Spleen (tissue), 11 donors: Measurements from ENCODE around the gene PATE2. TPM values are rescaled to one million over a fixed set of nuclear protein-coding genes. Genes with fewer than 3 reads are reported as not detected.

ENCODE experiments used
- DNase-seq: peaks from one replicate; pipeline ENCODE4 v3.0.0-alpha.2; 2020
- H3K27ac ChIP-seq, 8 donors: fragments of 200-600 bp; sonication (generic) in 7 of 8; 1 replicate in 4 of 8; 2 replicates in 4 of 8; pipeline versions ENCODE4 v1.5.0 to v1.8.0; 2016 to 2021; ENCODE audit warnings: inconsistent platforms in 4 of 8, mild to moderate bottlenecking in 4 of 8, moderate library complexity in 1 of 8
- H3K27me3 ChIP-seq, 7 donors: fragments of 200-600 bp; sonication (generic) in 6 of 7; replicated peaks in 1 of 7; 1 replicate in 4 of 7; 2 replicates in 3 of 7; pipeline versions ENCODE4 v1.5.0 to v1.8.0; 2016 to 2021; ENCODE audit warnings: inconsistent platforms in 3 of 7, mild to moderate bottlenecking in 1 of 7
- H3K36me3 ChIP-seq, 6 donors: fragments of 200-600 bp; sonication (generic) in 5 of 6; 1 replicate in 4 of 6; 2 replicates in 2 of 6; pipeline versions ENCODE4 v1.5.0 to v1.8.0; 2016 to 2021; ENCODE audit warnings: inconsistent platforms in 2 of 6
- H3K4me1 ChIP-seq, 6 donors: fragments of 200-600 bp; sonication (generic) in 5 of 6; 1 replicate in 3 of 6; 2 replicates in 3 of 6; pipeline versions ENCODE4 v1.5.0 to v1.8.0; 2016 to 2021; ENCODE audit warnings: inconsistent platforms in 3 of 6
- H3K4me3 ChIP-seq, 8 donors: fragments of 200-600 bp; sonication (generic) in 7 of 8; 1 replicate in 4 of 8; 2 replicates in 4 of 8; pipeline versions ENCODE4 v1.5.0 to v1.8.0; 2016 to 2021; ENCODE audit warnings: inconsistent platforms in 4 of 8, mild to moderate bottlenecking in 4 of 8, moderate library complexity in 2 of 8
- H3K9me3 ChIP-seq, 8 donors: fragments of 200-600 bp; sonication (generic) in 7 of 8; 1 replicate in 4 of 8; 2 replicates in 4 of 8; pipeline versions ENCODE4 v1.5.0 to v1.8.0; 2016 to 2021; ENCODE audit warnings: inconsistent platforms in 4 of 8
- CTCF ChIP-seq, 11 experiments: fragments of 200-600 bp in 7 of 11; fragments of 450-650 bp in 4 of 11; sonication (generic) in 4 of 11; IDR thresholded peaks in 8 of 11; conservative IDR thresholded peaks in 3 of 11; 1 replicate in 7 of 11; 2 replicates in 4 of 11; pipeline versions ENCODE4 v1.4.0 to v1.8.0; 2016 to 2021; ENCODE audit warnings: antibody characterized with exemption in 11 of 11, inconsistent platforms in 4 of 11, mild to moderate bottlenecking in 1 of 11
- POLR2A ChIP-seq, 3 donors: fragments of 450-650 bp; IDR thresholded peaks; one replicate each; pipeline ENCODE4 v1.5.1; 2017; ENCODE audit warnings: antibody characterized with exemption in 3 of 3, mild to moderate bottlenecking in 1 of 3
- POLR2AphosphoS5 ChIP-seq, 3 donors: sonication (generic); formaldehyde crosslinking; IDR thresholded peaks; one replicate each; pipeline ENCODE4 v1.5.1; 2017; ENCODE audit warnings: antibody characterized with exemption in 3 of 3
- WGBS, 5 donors: extraction: QIAGEN DNeasy Blood & Tissue Kit in 3 of 5; methylation state at CpG; one replicate each; pipeline versions ENCODE4 v1.1.5 to v1.1.7; 2013 to 2018; 5-methylcytosine and 5-hydroxymethylcytosine counted together
- intact Hi-C: fragments of 100-400 bp; cut with DNase I; formaldehyde crosslinking; loops from one replicate; pipeline ENCODE4 v1.15.0; 2023; ENCODE audit warnings: low total_unique reads
- polyA plus RNA-seq, 3 donors: library from polyadenylated mRNA; stranded (reverse); fragments of 200-250 nt; gene quantifications; one replicate each; pipeline ENCODE4 v1.2.1, GENCODE V29; 2013
- total RNA-seq, 7 donors: library from RNA; depleted of rRNA in 3 of 7; stranded (reverse); fragments of >200 nt in 3 of 7; fragmentation: NEBNext Ultra II Directional in 4 of 7; extraction: Animal tissue kit (Norgen Biotek cat#: 25700) in 4 of 7; gene quantifications; one replicate each; pipeline versions ENCODE4 v1.1.0 to v1.2.1, GENCODE V29; 2016 to 2021
- donor health status: healthy with polysubstance abuse.
- donor health status: DM: no; HTN: no; CAD: no; lungs with moderate emphysema.
- donor health status: DM: no; HTN: no; CAD: no.
- donor health status: Bipolar disorder and iron deficiency.
- donor health status: healthy.
- donor health status: DM: no; HTN: no; CAD: no.
- donor health status: DM: yes; HTN: yes; CAD: no.

PATE2 gene
- total and polyA plus RNA-seq, 10 donors = not detected

- no peak for TF ChIP-seq CTCF (IDR thresholded peaks at IDR 0.05 in 8 of 11, conservative IDR thresholded peaks at IDR 0.05 in 3 of 11)
- no peak for TF ChIP-seq POLR2A (IDR thresholded peaks at IDR 0.05)
- no peak for TF ChIP-seq POLR2AphosphoS5 (IDR thresholded peaks at IDR 0.05)
- Histone ChIP-seq H3K27ac (no peak overlapping the region), H3K4me1 (no peaks in the 10 kb centered on the region), H3K27me3 (peaks cover 0 to 13% (median 0%) of the 10 kb centered on the region in 7 donors), H3K4me3 (no peak overlapping the region), H3K9me3 (no peaks in the 10 kb centered on the region), H3K36me3 (no peaks in the 10 kb centered on the region)
- 62 to 72% (median 63%) methylated on average over 10 of the region's 10 CpGs for WGBS, 5 donors
- no peak for DNase-seq
- intact Hi-C loops = no loop called here
Observed at GRCh38 chr11:125768336-125769046, 10.1 kb downstream of the PATE2 start.

- peaks cover 0 to 13% (median 0%) of the 10 kb centered on the region in 7 donors for H3K27me3 ChIP-seq
- H3K4me3 ChIP-seq = no peak overlapping the region
- TF ChIP-seq CTCF (IDR thresholded peaks at IDR 0.05 in 8 of 11, conservative IDR thresholded peaks at IDR 0.05 in 3 of 11) = no peak
- TF ChIP-seq POLR2A (IDR thresholded peaks at IDR 0.05) = no peak
- no peak for TF ChIP-seq POLR2AphosphoS5 (IDR thresholded peaks at IDR 0.05)
- H3K36me3 ChIP-seq = no peaks in the 10 kb centered on the region
- no peak for DNase-seq
- H3K27ac ChIP-seq = no peak overlapping the region
- no peaks in the 10 kb centered on the region for H3K4me1 ChIP-seq
- 53 to 80% (median 71%) methylated on average over 1 of the region's 1 CpG for WGBS, 5 donors
- intact Hi-C loops = no loop called here
- no peaks in the 10 kb centered on the region for H3K9me3 ChIP-seq
Observed at GRCh38 chr11:125766251-125766650, 12.4 kb downstream of the PATE2 start.

GRCh38 chr11:125763483-125763882, 15.1 kb downstream of the PATE2 start:
- Histone ChIP-seq H3K27me3 (peaks cover 0 to 12% (median 0%) of the 10 kb centered on the region in 7 donors), H3K4me1 (no peaks in the 10 kb centered on the region), H3K36me3 (no peaks in the 10 kb centered on the region), H3K4me3 (no peak overlapping the region), H3K27ac (no peak overlapping the region), H3K9me3 (no peaks in the 10 kb centered on the region)
- WGBS, 5 donors = 84 to 98% (median 88%) methylated on average over 2 of the region's 2 CpGs
- no peak for DNase-seq
- intact Hi-C loops = no loop called here
- TF ChIP-seq POLR2A (IDR thresholded peaks at IDR 0.05) (no peak), POLR2AphosphoS5 (IDR thresholded peaks at IDR 0.05) (no peak), CTCF (IDR thresholded peaks at IDR 0.05 in 8 of 11, conservative IDR thresholded peaks at IDR 0.05 in 3 of 11) (no peak)

GRCh38 chr11:125762445-125762844, 16.2 kb downstream of the PATE2 start:
- H3K27me3 ChIP-seq = peaks cover 0 to 12% (median 0%) of the 10 kb centered on the region in 7 donors
- no peak for DNase-seq
- H3K4me3 ChIP-seq = no peak overlapping the region
- H3K9me3 ChIP-seq = peaks cover 0 to 9% (median 2%) of the 10 kb centered on the region in 8 donors
- intact Hi-C loops = no loop called here
- WGBS, 5 donors = 83 to 93% (median 86%) methylated on average over 1 of the region's 1 CpG
- H3K4me1 ChIP-seq = no peaks in the 10 kb centered on the region
- no peak overlapping the region for H3K27ac ChIP-seq
- TF ChIP-seq POLR2A (IDR thresholded peaks at IDR 0.05) (no peak), CTCF (IDR thresholded peaks at IDR 0.05 in 8 of 11, conservative IDR thresholded peaks at IDR 0.05 in 3 of 11) (no peak), POLR2AphosphoS5 (IDR thresholded peaks at IDR 0.05) (no peak)
- H3K36me3 ChIP-seq = no peaks in the 10 kb centered on the region
